H1 (cell line): Measurements from ENCODE around the gene CNOT10. TPM values are rescaled to one million over a fixed set of nuclear protein-coding genes. Genes with fewer than 3 reads are reported as not detected.
"Not testable (repeated sequence)": the region's sequence is repeated elsewhere in the genome, so short reads cannot be mapped to it uniquely, and the experiment has no call there.

Experiments used
- CTCF ChIA-PET: fragments of 300-600 bp; sonication (Branson Sonifier 250); formaldehyde crosslinking; loops from one replicate; lab custom pipeline; 2021; ENCODE audit not compliant: partially characterized antibody; lab: Charles Lee
- POLR2A ChIA-PET: fragments of 300-600 bp; sonication (Branson Sonifier 250); formaldehyde crosslinking; loops from one replicate; lab custom pipeline; 2021; ENCODE audit warnings: inconsistent platforms; ENCODE audit not compliant: partially characterized antibody; lab: Charles Lee
- DNase-seq, 2 experiments: peaks; one replicate each; pipeline versions ENCODE4 v3.0.0 to v3.0.0-alpha.2; 2010 to 2022; ENCODE audit warnings: low spot score in 2 of 2, low read depth in 1 of 2, mixed read lengths in 1 of 2
- FAIRE-seq: peaks from 2 replicates; lab custom pipeline; 2011; peaks lifted over from hg19 to GRCh38; lab: Jason Lieb, UNC
- H2AFZ ChIP-seq: 2 replicates; pipeline ENCODE4 v1.8.1; 2012; ENCODE audit warnings: low read length, inconsistent platforms
- H2AK5ac ChIP-seq: 2 replicates; pipeline ENCODE4 v1.6.1; 2013; ENCODE audit warnings: low read depth, low read length
- H2BK120ac ChIP-seq: replicated peaks from 2 replicates; pipeline ENCODE3; 2013; ENCODE audit warnings: low read depth, low read length, inconsistent platforms
- H2BK12ac ChIP-seq: 2 replicates; pipeline ENCODE4 v1.6.1; 2013; ENCODE audit warnings: low read depth, low read length
- H2BK15ac ChIP-seq: 2 replicates; pipeline ENCODE4 v1.6.1; 2013; ENCODE audit warnings: low read length
- H2BK20ac ChIP-seq: 2 replicates; pipeline ENCODE4 v1.6.1; 2013; ENCODE audit warnings: low read length
- H2BK5ac ChIP-seq: 2 replicates; pipeline ENCODE4 v1.6.1; 2013; ENCODE audit warnings: low read depth, low read length
- H3K14ac ChIP-seq: 2 replicates; pipeline ENCODE4 v1.6.1; 2013; ENCODE audit warnings: inconsistent platforms; ENCODE audit not compliant: insufficient read length
- H3K18ac ChIP-seq: 2 replicates; pipeline ENCODE4 v1.6.1; 2013; ENCODE audit warnings: low read length; ENCODE audit errors: extremely low read depth
- H3K23ac ChIP-seq: 2 replicates; pipeline ENCODE4 v1.6.1; 2013; ENCODE audit warnings: inconsistent platforms; ENCODE audit not compliant: insufficient read length
- H3K23me2 ChIP-seq: 2 replicates; pipeline ENCODE4 v1.6.1; 2013; ENCODE audit warnings: low read depth, low read length
- H3K27ac ChIP-seq: 2 replicates; pipeline ENCODE4 v1.6.1; 2011; ENCODE audit warnings: low read depth, low read length, inconsistent platforms
- H3K27me3 ChIP-seq, 4 experiments: replicated peaks in 1 of 4; 1 replicate in 1 of 4; 2 replicates in 3 of 4; pipeline versions ENCODE4 v1.6.1 to v1.8.1; 2011 to 2013; ENCODE audit warnings: low read length in 3 of 4, mild to moderate bottlenecking in 3 of 4, inconsistent platforms in 2 of 4, mixed read lengths in 2 of 4, moderate library complexity in 1 of 4; ENCODE audit not compliant: control insufficient read depth in 3 of 4, insufficient read depth in 3 of 4; ENCODE audit errors: extremely low read depth in 1 of 4
- H3K36me3 ChIP-seq, 4 experiments: 2 replicates each; pipeline versions ENCODE4 v1.6.1 to v1.8.1; 2011 to 2013; ENCODE audit warnings: mild to moderate bottlenecking in 4 of 4, low read length in 3 of 4, moderate library complexity in 2 of 4, control low read depth in 1 of 4, inconsistent platforms in 1 of 4; ENCODE audit not compliant: insufficient read depth in 4 of 4, control insufficient read depth in 2 of 4
- H3K4ac ChIP-seq: replicated peaks from 2 replicates; pipeline ENCODE3; 2013; ENCODE audit warnings: low read length, low read depth, mixed read lengths, inconsistent platforms; ENCODE audit not compliant: insufficient read length
- H3K4me1 ChIP-seq, 4 experiments: replicated peaks in 1 of 4; 1 replicate in 1 of 4; 2 replicates in 3 of 4; pipeline versions ENCODE4 v1.6.1 to v1.8.1; 2011 to 2013; ENCODE audit warnings: low read length in 3 of 4, inconsistent platforms in 2 of 4, mixed read lengths in 1 of 4; ENCODE audit not compliant: insufficient read depth in 4 of 4, control insufficient read depth in 3 of 4
- H3K4me2 ChIP-seq, 2 experiments: 2 replicates each; pipeline versions ENCODE4 v1.6.1 to v1.8.1; 2011 to 2013; ENCODE audit warnings: low read depth in 2 of 2, low read length in 2 of 2, control low read depth in 1 of 2, inconsistent platforms in 1 of 2, mild to moderate bottlenecking in 1 of 2; ENCODE audit not compliant: insufficient read depth in 1 of 2
- H3K4me3 ChIP-seq, 4 experiments: fragments of 200-600, 300-600 bp in 1 of 4; sonication (generic), shearing (Covaris generic), sonication (Bioruptor Twin) in 1 of 4; 2 replicates each; pipeline versions ENCODE4 v1.5.1 to v1.8.1; 2011 to 2016; ENCODE audit warnings: low read length in 4 of 4, low read depth in 3 of 4, control low read depth in 2 of 4, inconsistent platforms in 2 of 4, mild to moderate bottlenecking in 2 of 4, mixed read lengths in 1 of 4, moderate library complexity in 1 of 4; ENCODE audit not compliant: insufficient read depth in 2 of 4; ENCODE audit errors: extremely low read depth in 1 of 4
- H3K56ac ChIP-seq: replicated peaks from 2 replicates; pipeline ENCODE3; 2013; ENCODE audit warnings: low read depth, mild to moderate bottlenecking, mixed read lengths, low read length, inconsistent platforms; ENCODE audit not compliant: insufficient read length
- H3K79me1 ChIP-seq: 2 replicates; pipeline ENCODE4 v1.6.1; 2013; ENCODE audit warnings: low read depth, low read length, control low read depth
- H3K79me2 ChIP-seq, 2 experiments: 2 replicates each; pipeline versions ENCODE4 v1.6.1 to v1.8.1; 2012 to 2013; ENCODE audit warnings: low read length in 2 of 2, mild to moderate bottlenecking in 2 of 2, inconsistent platforms in 1 of 2; ENCODE audit not compliant: insufficient read depth in 2 of 2, control insufficient read depth in 1 of 2
- H3K9ac ChIP-seq, 4 experiments: replicated peaks in 1 of 4; 1 replicate in 1 of 4; 2 replicates in 3 of 4; pipeline versions ENCODE4 v1.6.1 to v1.8.1; 2011 to 2013; ENCODE audit warnings: low read depth in 3 of 4, low read length in 3 of 4, control low read depth in 2 of 4, mild to moderate bottlenecking in 2 of 4, moderate library complexity in 2 of 4, inconsistent platforms in 1 of 4; ENCODE audit errors: extremely low read depth in 1 of 4
- H3K9me3 ChIP-seq, 2 experiments: 2 replicates each; pipeline versions ENCODE4 v1.6.1 to v1.8.1; 2012 to 2013; ENCODE audit warnings: mild to moderate bottlenecking in 2 of 2, moderate library complexity in 2 of 2, control low read depth in 1 of 2, inconsistent platforms in 1 of 2, low read depth in 1 of 2, low read length in 1 of 2, mixed read lengths in 1 of 2; ENCODE audit not compliant: insufficient read depth in 2 of 2
- H4K20me1 ChIP-seq, 2 experiments: replicated peaks in 1 of 2; 2 replicates each; pipeline versions ENCODE3 to v1.8.1; 2011 to 2013; ENCODE audit warnings: inconsistent platforms in 2 of 2, low read length in 2 of 2, mild to moderate bottlenecking in 1 of 2; ENCODE audit not compliant: insufficient read depth in 2 of 2, control insufficient read depth in 1 of 2
- H4K5ac ChIP-seq: 2 replicates; pipeline ENCODE4 v1.6.1; 2013; ENCODE audit warnings: low read length, low read depth, mixed read lengths, inconsistent platforms; ENCODE audit not compliant: insufficient read length
- H4K8ac ChIP-seq: 2 replicates; pipeline ENCODE4 v1.8.0; 2013; ENCODE audit warnings: mild to moderate bottlenecking, moderate library complexity, low read length, inconsistent platforms; ENCODE audit not compliant: insufficient read depth; ENCODE audit errors: extremely low read depth
- H4K91ac ChIP-seq: replicated peaks from 2 replicates; pipeline ENCODE3; 2013; ENCODE audit warnings: low read length, mixed read lengths, inconsistent platforms; ENCODE audit not compliant: insufficient read length
- MAFK ChIP-seq: IDR thresholded peaks from 2 replicates; pipeline ENCODE4 v1.6.1; 2012; ENCODE audit warnings: low read depth, mild to moderate bottlenecking, improper control_type of control experiment, low read length
- NRF1 ChIP-seq: IDR thresholded peaks from 2 replicates; pipeline ENCODE4 v1.6.1; 2011; ENCODE audit warnings: mild to moderate bottlenecking, low read depth, low read length, improper control_type of control experiment
- PHF8 ChIP-seq: fragments of 200-600 bp; sonication (generic); conservative IDR thresholded peaks from 2 replicates; pipeline ENCODE4 v1.7.1; 2012; ENCODE audit warnings: low read depth, mild to moderate bottlenecking, inconsistent platforms, low read length, moderate library complexity
- RAD21 ChIP-seq, 2 experiments: IDR thresholded peaks in 1 of 2; conservative IDR thresholded peaks in 1 of 2; 2 replicates each; pipeline ENCODE4 v1.6.1; 2011; ENCODE audit warnings: low read depth in 2 of 2, low read length in 2 of 2, improper control_type of control experiment in 1 of 2, inconsistent platforms in 1 of 2, mild to moderate bottlenecking in 1 of 2, moderate library complexity in 1 of 2
- RFX5 ChIP-seq: IDR thresholded peaks from 2 replicates; pipeline ENCODE4 v1.6.1; 2011; ENCODE audit warnings: low read depth, low read length, improper control_type of control experiment, borderline replicate concordance
- SIRT6 ChIP-seq: IDR thresholded peaks from one replicate; pipeline ENCODE4 v1.7.1; 2012; ENCODE audit warnings: low read length, inconsistent platforms
- SP1 ChIP-seq: IDR thresholded peaks from 2 replicates; pipeline ENCODE4 v1.6.1; 2011; ENCODE audit warnings: low read depth, low read length
- SUZ12 ChIP-seq: fragments of 200-600 bp; sonication (generic); IDR thresholded peaks from 2 replicates; pipeline ENCODE4 v1.6.1; 2012; ENCODE audit warnings: mild to moderate bottlenecking, inconsistent platforms, low read length, moderate library complexity, mixed read lengths
- TAF1 ChIP-seq: IDR thresholded peaks from 2 replicates; pipeline ENCODE4 v1.6.1; 2011; ENCODE audit warnings: mild to moderate bottlenecking, low read depth, low read length
- TCF12 ChIP-seq: IDR thresholded peaks from 2 replicates; pipeline ENCODE4 v1.6.1; 2011; ENCODE audit warnings: low read depth, mild to moderate bottlenecking, low read length
- WGBS, 2 experiments: shearing (Covaris generic) in 1 of 2; methylation state at CpG; one replicate each; pipeline versions ENCODE4 v1.1.6 to v1.1.7; 2013 to 2015; ENCODE audit warnings: low lambda C conversion rate in 2 of 2, mixed read lengths in 2 of 2, inconsistent platforms in 1 of 2, low coverage in 1 of 2, missing lambda C conversion rate in 1 of 2; ENCODE audit not compliant: insufficient replicate concordance in 2 of 2, insufficient coverage in 1 of 2, insufficient read length in 1 of 2; ENCODE audit errors: extremely low coverage in 1 of 2, missing lambda C conversion rate in 1 of 2; 5-methylcytosine and 5-hydroxymethylcytosine counted together
- polyA plus RNA-seq, 7 experiments: library from polyadenylated mRNA; depleted of rRNA in 3 of 7; stranded (reverse) in 5 of 7; unstranded in 2 of 7; fragments of >200 nt in 5 of 7; fragments of 200-250 nt in 2 of 7; gene quantifications; 1 replicate in 5 of 7; 2 replicates in 1 of 7; 4 replicates in 1 of 7; pipeline versions ENCODE4 v1.2.1 to v1.2.3, GENCODE V29; 2011 to 2013; ENCODE audit warnings: missing spikeins in 2 of 7, mixed read lengths in 2 of 7
- total RNA-seq: library from RNA; stranded (reverse); fragmentation: NEBNext Ultra II Directional; extraction: Animal tissue kit (Norgen Biotek cat#: 25700); gene quantifications from 2 replicates; pipeline ENCODE4 v1.2.1, GENCODE V29; 2021

Gene CNOT10
- total and polyA plus RNA-seq, 2 of the 8 experiments (the other 6 are each of a cell fraction or from before 2014, with no cell fraction given), result 39.9 to 55.9 TPM

GRCh38 chr3:32794487-32795308, 109.7 kb downstream of the CNOT10 start (continued):
- no peak for TF ChIP-seq RAD21 (IDR thresholded peaks at IDR 0.05 in 1 of 2, conservative IDR thresholded peaks at IDR 0.05 in 1 of 2; ENCODE audit: low read depth in 2 of 2, low read length in 2 of 2)
- no peak for TF ChIP-seq NRF1
- TF ChIP-seq SUZ12, result no peak
- no peak for TF ChIP-seq PHF8
- no peak for TF ChIP-seq MAFK
- no peak for TF ChIP-seq TAF1
- TF ChIP-seq SP1, result no peak
- TF ChIP-seq TCF12, result no peak
- TF ChIP-seq SIRT6, result no peak
- TF ChIP-seq RFX5, result no peak

GRCh38 chr3:32796384-32796950, 111.5 kb downstream of the CNOT10 start:
- not testable (repeated sequence) for H3K23me2 ChIP-seq, H3K4ac ChIP-seq, H4K8ac ChIP-seq, H3K9ac ChIP-seq, H2AFZ ChIP-seq, H3K4me2 ChIP-seq, H4K91ac ChIP-seq, H2BK15ac ChIP-seq, H2BK5ac ChIP-seq, H3K14ac ChIP-seq, H3K27me3 ChIP-seq, H2AK5ac ChIP-seq, FAIRE-seq, H3K9me3 ChIP-seq, H3K79me2 ChIP-seq, H3K4me1 ChIP-seq, H3K56ac ChIP-seq, H4K5ac ChIP-seq, H3K23ac ChIP-seq, H3K18ac ChIP-seq, H4K20me1 ChIP-seq, H2BK12ac ChIP-seq, H3K4me3 ChIP-seq, H2BK120ac ChIP-seq, H3K36me3 ChIP-seq, H3K27ac ChIP-seq, H2BK20ac ChIP-seq, H3K79me1 ChIP-seq, DNase-seq
- 85% methylated on average over 11 of the region's 11 CpGs; no CpG with 5 or more reads in 1 of the 2 experiments for WGBS, 2 experiments
- ChIA-PET CTCF (interaction anchor here (1.7 kb wide), 1 partner anchor 16 kb away, joined by 6 read pairs; no protein-coding TSS in a partner anchor), POLR2A (interaction anchor here (0.7 to 0.8 kb wide), 2 partner anchors 14 to 73 kb away, joined by 3 read pairs; no protein-coding TSS in a partner anchor)
